Rectal smooth muscle tissue (tissue), 1 donor: ENCODE measurements around the gene KCTD12.

ENCODE experiments used
- H3K27ac ChIP-seq: one replicate; pipeline ENCODE4 v1.7.0; 2013; ENCODE audit warnings: low read depth, low read length, inconsistent platforms
- H3K27me3 ChIP-seq: one replicate; pipeline ENCODE4 v1.7.0; 2013; ENCODE audit warnings: low read length; ENCODE audit not compliant: control insufficient read depth, insufficient read depth
- H3K36me3 ChIP-seq: one replicate; pipeline ENCODE4 v1.7.0; 2013; ENCODE audit warnings: low read length; ENCODE audit not compliant: control insufficient read depth, insufficient read depth
- H3K4me1 ChIP-seq: one replicate; pipeline ENCODE4 v1.7.0; 2013; ENCODE audit warnings: low read length; ENCODE audit not compliant: control insufficient read depth, insufficient read depth
- H3K4me3 ChIP-seq: one replicate; pipeline ENCODE4 v1.7.0; 2013; ENCODE audit warnings: low read length
- H3K9ac ChIP-seq: one replicate; pipeline ENCODE4 v1.7.0; 2013; ENCODE audit warnings: low read length

The KCTD12 gene

GRCh38 chr13:76865996-76866503, 20.2 kb downstream of the KCTD12 start:
- no peak overlapping the region for H3K27ac ChIP-seq
- H3K4me1 ChIP-seq: no peaks in the 10 kb centered on the region

GRCh38 chr13:76865109-76865508, 21.1 kb downstream of the KCTD12 start:
- Histone ChIP-seq H3K4me1 (no peaks in the 10 kb centered on the region), H3K27me3 (no peaks in the 10 kb centered on the region), H3K27ac (no peak overlapping the region), H3K4me3 (no peak overlapping the region), H3K9ac (no peak overlapping the region), H3K36me3 (no peaks in the 10 kb centered on the region)

More at GRCh38 chr13:76865996-76866503, 20.2 kb downstream of the KCTD12 start:
- no peak overlapping the region for H3K9ac ChIP-seq
- no peaks in the 10 kb centered on the region for H3K27me3 ChIP-seq
- H3K4me3 ChIP-seq: no peak overlapping the region
- H3K36me3 ChIP-seq: no peaks in the 10 kb centered on the region

DNA sequence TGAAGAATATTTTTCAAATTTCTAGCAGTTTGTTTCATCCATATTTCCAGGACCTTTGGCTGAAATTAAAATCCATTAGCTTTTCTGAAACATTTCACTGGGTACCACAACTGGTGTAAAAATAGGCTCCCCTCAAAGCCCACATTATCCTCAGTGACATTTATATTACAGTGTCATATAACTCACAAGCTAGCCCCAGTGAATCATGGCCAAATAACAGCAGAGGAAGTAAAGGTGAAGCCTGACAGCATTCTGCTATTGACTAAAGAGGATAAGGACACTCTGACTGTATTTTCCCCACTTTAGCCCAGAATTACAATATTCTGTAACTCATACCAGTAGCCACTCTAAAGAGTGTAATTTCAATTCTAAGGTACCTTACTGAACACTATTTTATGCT, 21.9 kb downstream of the KCTD12 start:
- H3K4me1 ChIP-seq: no peaks in the 10 kb centered on the region
- no peak overlapping the region for H3K9ac ChIP-seq
- no peaks in the 10 kb centered on the region for H3K27me3 ChIP-seq
- H3K4me3 ChIP-seq: no peak overlapping the region
- no peak overlapping the region for H3K27ac ChIP-seq
- no peaks in the 10 kb centered on the region for H3K36me3 ChIP-seq

DNA sequence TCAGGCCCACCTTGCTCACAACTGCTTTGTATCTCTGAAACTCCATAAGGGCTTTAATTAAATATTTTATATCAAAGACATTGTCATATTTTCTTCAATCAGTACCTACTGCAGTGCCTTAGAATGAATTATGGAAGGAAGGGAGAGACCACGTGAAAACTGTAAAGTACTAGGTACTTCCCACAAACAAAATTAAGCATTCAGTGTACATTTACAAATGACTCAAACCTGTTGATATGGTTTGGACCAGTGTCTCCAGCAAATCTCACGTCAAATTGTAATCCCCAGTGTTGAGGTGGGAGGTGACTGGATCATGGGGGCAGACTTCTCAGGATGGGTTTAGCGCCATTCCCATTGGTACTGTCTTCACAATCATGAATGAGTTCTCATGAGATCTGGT, 23.2 kb downstream of the KCTD12 start:
- no peak overlapping the region for H3K27ac ChIP-seq
- no peaks in the 10 kb centered on the region for H3K36me3 ChIP-seq
- H3K4me1 ChIP-seq: no peaks in the 10 kb centered on the region
- H3K9ac ChIP-seq: no peak overlapping the region
- H3K4me3 ChIP-seq: no peak overlapping the region
- H3K27me3 ChIP-seq: no peaks in the 10 kb centered on the region

DNA sequence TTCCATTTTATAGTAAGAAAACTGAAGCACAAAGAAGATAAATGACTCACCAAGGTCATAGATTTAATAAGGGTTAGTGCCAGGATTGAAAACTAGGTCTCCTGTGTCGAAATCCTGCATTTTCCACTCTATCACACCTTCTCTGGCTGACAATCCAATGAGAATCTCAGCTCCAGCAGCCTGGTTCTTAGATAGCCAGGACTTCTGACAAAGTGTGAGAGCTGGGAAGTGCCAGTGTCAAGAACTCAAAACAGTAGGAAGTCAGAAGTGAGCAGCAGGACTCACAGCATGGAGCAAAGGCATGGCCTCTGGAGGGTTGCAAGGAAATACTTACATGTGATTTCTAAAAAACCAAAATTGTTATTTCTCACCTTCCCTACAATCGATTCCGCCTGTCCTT, 24.3 kb downstream of the KCTD12 start:
- Histone ChIP-seq H3K36me3 (no peaks in the 10 kb centered on the region), H3K9ac (no peak overlapping the region), H3K4me1 (no peaks in the 10 kb centered on the region), H3K27ac (no peak overlapping the region), H3K27me3 (no peaks in the 10 kb centered on the region), H3K4me3 (no peak overlapping the region)

GRCh38 chr13:76860706-76861105, 25.5 kb downstream of the KCTD12 start:
- no peak overlapping the region for H3K4me3 ChIP-seq
- H3K9ac ChIP-seq: no peak overlapping the region
- H3K27me3 ChIP-seq: no peaks in the 10 kb centered on the region
- H3K4me1 ChIP-seq: no peaks in the 10 kb centered on the region
- H3K36me3 ChIP-seq: no peaks in the 10 kb centered on the region
- no peak overlapping the region for H3K27ac ChIP-seq

DNA sequence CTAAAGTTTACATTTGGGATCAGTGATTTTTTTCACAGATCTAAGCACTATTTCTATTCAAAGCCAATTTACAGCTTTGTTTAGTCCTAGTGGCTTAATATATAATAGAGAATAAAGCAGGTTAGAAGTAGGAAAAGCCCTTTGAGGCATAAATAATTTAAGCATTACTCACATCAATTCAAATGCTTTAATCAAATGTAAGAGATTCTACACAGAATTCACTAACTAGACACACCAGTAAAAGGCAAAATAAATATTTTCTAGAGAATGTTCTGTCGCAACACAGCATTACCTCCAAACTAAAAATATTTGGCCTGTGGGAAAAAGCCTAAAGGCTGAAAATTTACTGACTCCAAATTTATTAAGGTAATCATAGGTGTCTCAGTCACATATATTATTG, 31.3 kb downstream of the KCTD12 start:
- no peak overlapping the region for H3K27ac ChIP-seq
- no peaks in the 10 kb centered on the region for H3K36me3 ChIP-seq
- H3K27me3 ChIP-seq: no peaks in the 10 kb centered on the region
- H3K4me3 ChIP-seq: no peak overlapping the region
- no peak overlapping the region for H3K9ac ChIP-seq
- no peaks in the 10 kb centered on the region for H3K4me1 ChIP-seq

DNA sequence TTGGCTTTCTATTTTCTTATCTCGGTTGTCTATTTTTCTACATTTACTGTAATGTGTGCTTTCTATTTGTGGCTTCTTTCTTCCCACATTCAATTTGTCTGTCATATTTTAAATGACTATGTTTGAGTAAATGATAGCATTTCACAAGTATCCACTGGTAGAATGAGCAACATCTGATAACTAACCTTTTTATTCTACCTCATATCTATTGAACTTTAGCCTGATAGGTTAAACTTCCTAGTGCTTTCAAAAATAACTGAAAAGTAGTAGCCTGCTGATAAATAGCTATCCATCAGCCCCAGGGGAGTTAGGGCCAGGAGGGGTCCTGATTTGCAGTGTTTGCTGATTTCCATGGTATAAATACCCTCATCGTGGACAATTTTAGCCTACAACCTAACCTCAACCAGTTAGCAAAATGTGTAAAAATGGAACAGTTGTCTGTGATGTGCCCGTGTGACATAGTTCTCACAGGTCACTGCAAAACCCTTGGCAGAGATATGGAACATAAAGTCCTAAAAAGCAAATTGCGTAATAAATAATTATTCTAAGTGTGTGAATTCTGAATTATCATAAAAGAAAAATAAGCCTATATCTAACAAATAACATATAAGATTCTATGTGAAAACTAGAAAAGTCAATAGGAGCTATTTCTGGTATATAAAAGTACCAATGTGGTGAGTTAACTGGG, 32.1 kb downstream of the KCTD12 start:
- no peak overlapping the region for H3K4me3 ChIP-seq
- no peak overlapping the region for H3K27ac ChIP-seq
- no peak overlapping the region for H3K9ac ChIP-seq
- H3K36me3 ChIP-seq: no peaks in the 10 kb centered on the region
- H3K4me1 ChIP-seq: no peaks in the 10 kb centered on the region
- no peaks in the 10 kb centered on the region for H3K27me3 ChIP-seq

- Histone ChIP-seq H3K4me3 (no peak overlapping the region), H3K9ac (no peak overlapping the region), H3K27me3 (no peaks in the 10 kb centered on the region), H3K36me3 (no peaks in the 10 kb centered on the region), H3K27ac (no peak overlapping the region), H3K4me1 (no peaks in the 10 kb centered on the region)
These were observed 32.7 kb downstream of the KCTD12 start for GRCh38 chr13:76853481-76853880.

DNA sequence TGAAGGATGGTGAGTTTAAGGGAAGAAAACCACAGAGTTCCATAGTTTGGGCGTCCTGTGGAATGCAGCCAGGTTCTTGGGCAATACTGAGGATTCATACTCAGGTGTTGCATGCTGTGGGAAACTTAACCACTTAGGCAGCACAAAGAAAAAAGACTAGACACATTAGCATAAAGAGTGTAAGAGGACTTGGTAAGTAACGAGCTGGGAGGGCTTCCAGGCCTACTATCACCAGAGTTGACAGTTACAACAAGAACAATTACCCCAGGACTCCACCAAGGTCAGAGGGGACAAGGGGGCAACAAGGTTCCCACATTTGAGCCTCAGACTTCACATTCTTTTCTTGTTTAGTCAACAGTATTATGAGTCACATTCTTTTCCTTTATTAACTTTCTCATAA, 33.2 kb downstream of the KCTD12 start:
- no peaks in the 10 kb centered on the region for H3K27me3 ChIP-seq
- H3K27ac ChIP-seq: no peak overlapping the region
- no peak overlapping the region for H3K4me3 ChIP-seq
- H3K9ac ChIP-seq: no peak overlapping the region
- H3K36me3 ChIP-seq: no peaks in the 10 kb centered on the region
- no peaks in the 10 kb centered on the region for H3K4me1 ChIP-seq

- no peaks in the 10 kb centered on the region for H3K36me3 ChIP-seq
- H3K27ac ChIP-seq: no peak overlapping the region
- no peaks in the 10 kb centered on the region for H3K27me3 ChIP-seq
These were observed 34.2 kb downstream of the KCTD12 start for GRCh38 chr13:76851961-76852360.

GRCh38 chr13:76849493-76849892, 36.7 kb downstream of the KCTD12 start:
- peaks cover 3% of the 10 kb centered on the region for H3K4me1 ChIP-seq
- no peak overlapping the region for H3K4me3 ChIP-seq
- no peak overlapping the region for H3K9ac ChIP-seq
- H3K36me3 ChIP-seq: no peaks in the 10 kb centered on the region
- H3K27me3 ChIP-seq: no peaks in the 10 kb centered on the region
- H3K27ac ChIP-seq: no peak overlapping the region

More at GRCh38 chr13:76851961-76852360, 34.2 kb downstream of the KCTD12 start:
- no peaks in the 10 kb centered on the region for H3K4me1 ChIP-seq
- no peak overlapping the region for H3K9ac ChIP-seq
- no peak overlapping the region for H3K4me3 ChIP-seq

GRCh38 chr13:76848596-76848995, 37.6 kb downstream of the KCTD12 start:
- no peaks in the 10 kb centered on the region for H3K27me3 ChIP-seq
- H3K4me1 ChIP-seq: peaks cover 3% of the 10 kb centered on the region
- no peak overlapping the region for H3K27ac ChIP-seq
- no peak overlapping the region for H3K9ac ChIP-seq
- no peak overlapping the region for H3K4me3 ChIP-seq
- no peaks in the 10 kb centered on the region for H3K36me3 ChIP-seq
